NT2/D1 (cell line): ENCODE data around the gene TSHZ3.

ENCODE experiments used
- SUZ12 ChIP-seq: IDR thresholded peaks from 2 replicates; pipeline ENCODE4 v1.6.1; 2011; ENCODE audit not compliant: insufficient read length, insufficient read depth; ENCODE audit errors: extremely low read depth
- YY1 ChIP-seq: IDR thresholded peaks from 2 replicates; pipeline ENCODE4 v1.6.1; 2011; ENCODE audit not compliant: insufficient read length, insufficient read depth
- ZNF274 ChIP-seq: IDR thresholded peaks from 2 replicates; pipeline ENCODE4 v1.6.1; 2011; ENCODE audit warnings: mild to moderate bottlenecking, low read depth, low read length

DNA sequence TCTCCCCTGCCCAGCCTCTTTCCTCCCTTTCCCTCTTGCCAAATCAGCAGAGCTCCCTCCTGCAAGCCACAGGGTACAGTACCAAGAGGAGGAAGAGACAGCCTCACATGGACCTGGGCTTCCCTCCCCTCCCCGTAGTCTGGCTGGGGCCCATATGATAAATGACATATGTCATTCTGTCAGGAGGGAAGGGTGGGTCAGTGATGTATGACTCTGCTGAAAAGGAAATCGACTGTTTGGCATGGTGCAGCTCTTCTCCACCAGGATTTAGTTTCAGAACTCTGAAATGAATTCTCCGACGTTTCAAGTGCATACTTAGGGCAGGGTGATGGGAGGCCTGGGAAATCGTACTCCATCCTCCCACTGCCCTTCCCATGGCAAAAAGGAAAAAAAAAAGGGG, 9.8 kb downstream of the TSHZ3 start:
- TF ChIP-seq YY1 (no peak), ZNF274 (no peak), SUZ12 (no peak)
